ENCODE results near the gene VPS51.

Gene VPS51

GRCh38 chr11:65077451-65077850 lies 18.6 kb upstream of the VPS51 start:
- no peak for DNase-seq

DNA sequence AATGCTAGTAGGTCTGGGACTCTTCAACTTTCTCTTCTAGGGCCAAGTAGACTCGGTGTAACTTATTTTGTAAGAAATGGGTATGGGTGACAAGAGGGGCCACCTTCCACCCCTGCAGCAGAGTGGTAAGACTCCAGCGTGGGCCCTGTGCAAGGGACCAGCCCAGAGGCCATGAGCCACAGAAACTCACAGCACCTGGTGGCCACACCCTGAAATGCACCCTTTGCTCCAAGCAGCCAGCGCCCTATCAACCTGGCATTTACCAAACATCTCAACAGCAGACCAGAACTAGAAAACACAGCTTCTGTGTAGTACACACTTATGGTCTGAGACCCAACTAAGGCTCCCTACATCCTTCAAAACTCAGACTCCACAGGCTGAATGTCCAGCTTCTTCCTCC lies 17.9 kb upstream of the VPS51 start:
- DNase-seq: peak; percentile 71

DNA sequence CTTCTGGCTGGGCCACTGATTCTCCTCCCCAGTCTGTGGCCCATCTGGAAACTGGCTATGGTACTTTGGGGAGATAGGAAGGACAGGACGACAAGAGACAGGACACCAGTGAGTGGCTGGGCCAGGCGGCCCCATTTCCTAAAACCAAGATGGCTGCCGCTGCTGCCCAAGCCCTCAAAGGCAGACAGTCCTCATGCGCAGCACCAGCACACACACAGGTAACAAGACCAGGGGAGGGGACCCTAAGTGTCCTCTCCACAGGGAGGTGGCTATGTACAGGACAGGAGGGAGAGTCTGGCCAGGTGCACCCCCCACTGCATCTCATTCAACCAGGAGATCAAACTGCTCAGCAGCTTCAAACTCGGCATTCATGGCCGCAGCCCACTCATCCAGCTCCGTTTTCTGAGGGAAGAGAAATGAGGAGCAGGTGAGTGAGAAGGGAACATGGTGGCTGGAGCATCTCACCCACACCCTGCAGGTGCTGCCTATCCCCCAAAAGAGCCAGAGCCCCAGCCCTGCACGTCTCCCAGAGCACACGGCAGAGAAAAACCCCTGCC lies 17.1 kb upstream of the VPS51 start:
- DNase-seq: no peak

GRCh38 chr11:65083134-65083833 lies 12.7 kb upstream of the VPS51 start:
- no peak for DNase-seq

DNA sequence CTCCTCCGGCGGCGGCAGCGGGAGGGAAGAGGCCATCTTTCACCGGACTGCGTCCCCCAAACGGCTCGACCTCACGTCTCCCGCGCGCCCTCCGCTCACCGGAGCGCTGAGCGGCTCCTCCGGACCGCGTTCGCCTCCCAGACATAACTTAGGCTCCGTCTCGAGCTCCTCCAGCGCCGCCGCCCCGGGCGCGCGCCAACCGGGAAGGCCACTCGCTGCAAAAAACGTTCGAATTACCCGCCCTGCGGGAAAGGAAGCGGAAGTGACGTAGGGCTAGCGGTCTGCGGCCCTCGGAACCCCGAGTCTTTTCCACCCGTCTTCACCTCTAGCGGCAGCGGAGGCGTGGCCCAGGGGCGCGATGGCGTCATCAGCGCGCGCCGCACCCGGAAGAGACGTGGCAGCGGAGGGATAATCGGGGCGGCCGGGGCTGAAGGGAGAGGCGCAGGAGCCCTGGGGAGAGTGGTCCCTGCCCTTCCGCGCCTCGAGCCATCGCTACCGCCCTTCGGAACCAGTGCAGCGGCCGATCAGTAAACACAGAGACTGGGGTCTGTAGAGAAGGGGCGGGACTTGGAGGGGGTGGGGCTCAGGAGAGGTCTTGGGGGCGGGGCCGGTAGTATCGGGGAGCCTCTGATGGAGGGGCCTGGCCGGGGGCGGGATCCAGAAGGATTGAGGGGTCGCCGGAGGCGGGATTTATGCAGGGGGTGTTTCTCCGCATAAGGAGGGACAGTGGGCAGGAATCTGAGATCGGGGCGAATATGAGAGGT lies 12.0 kb upstream of the VPS51 start, which contains the start of the genes CDCA5 and ZFPL1:
TSS of gene CDCA5 (minus strand) at position 207 of the 764 bp plus-strand sequence. CDS start at position 145, 62 bp downstream.
TSS of gene ZFPL1 (plus strand) at position 389 of the 764 bp plus-strand sequence. CDS start 477 bp downstream, outside the sequence.
- peak; percentile 96 for DNase-seq

- DNase-seq: no peak
Observed at GRCh38 chr11:65084598-65085375, 11.2 kb upstream of the VPS51 start.

DNA sequence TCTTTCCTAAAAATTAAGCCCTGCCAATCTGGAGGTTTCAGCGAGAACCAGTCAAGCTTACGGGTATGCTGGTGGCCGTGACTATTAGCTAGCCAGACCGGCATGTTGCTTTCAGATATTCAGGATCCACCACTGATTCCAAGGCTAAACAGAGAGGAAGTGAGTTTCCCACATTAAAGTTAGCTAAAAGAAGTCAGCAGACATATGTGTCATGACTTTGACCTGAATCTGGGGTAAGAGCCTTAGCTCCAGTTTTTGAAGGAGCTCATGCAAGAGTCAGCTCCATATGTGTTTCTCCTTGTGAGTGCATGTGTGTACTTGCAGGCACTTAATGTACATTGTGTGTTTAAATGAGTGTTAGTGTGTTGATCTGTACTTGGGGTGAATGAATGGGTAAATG lies 10.6 kb upstream of the VPS51 start:
- DNase-seq: no peak

DNA sequence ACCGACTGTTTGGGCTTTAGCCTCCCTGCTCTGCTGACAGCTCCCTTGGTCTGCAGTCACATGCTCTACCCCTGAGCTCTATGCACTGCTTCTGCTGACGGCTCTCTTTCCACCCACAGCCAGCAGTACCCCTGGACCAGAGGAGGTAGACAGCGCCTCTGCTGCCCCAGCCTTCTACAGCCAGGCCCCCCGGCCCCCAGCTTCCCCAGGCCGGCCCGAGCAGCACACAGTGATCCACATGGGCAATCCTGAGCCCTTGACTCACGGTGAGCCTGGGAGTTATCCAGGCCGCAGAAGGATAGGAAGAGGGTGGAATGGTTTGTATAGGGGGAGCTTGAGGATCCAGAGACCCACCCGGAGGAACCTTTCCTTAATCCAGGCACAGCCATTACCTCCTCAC lies 9.2 kb upstream of the VPS51 start:
- DNase-seq: no peak

DNA sequence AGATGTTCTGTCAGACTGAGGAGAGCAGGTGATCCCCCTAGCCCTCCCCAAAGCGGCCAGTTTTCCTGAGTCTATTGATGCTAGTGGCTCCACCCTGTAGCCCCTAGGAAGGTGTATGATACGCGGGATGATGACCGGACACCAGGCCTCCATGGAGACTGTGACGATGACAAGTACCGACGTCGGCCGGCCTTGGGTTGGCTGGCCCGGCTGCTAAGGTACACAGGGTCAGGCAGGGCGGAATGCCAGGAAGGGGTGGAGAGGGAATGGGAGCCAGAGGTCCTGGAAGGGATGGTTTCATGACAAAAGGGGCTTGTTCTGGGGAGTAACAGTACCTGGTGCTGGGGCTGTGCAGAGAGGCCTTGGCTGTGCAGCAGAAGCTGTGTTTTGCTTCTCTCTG lies 8.8 kb upstream of the VPS51 start:
- no peak for DNase-seq

GRCh38 chr11:65087827-65088226 lies 8.2 kb upstream of the VPS51 start:
- DNase-seq: no peak

DNA sequence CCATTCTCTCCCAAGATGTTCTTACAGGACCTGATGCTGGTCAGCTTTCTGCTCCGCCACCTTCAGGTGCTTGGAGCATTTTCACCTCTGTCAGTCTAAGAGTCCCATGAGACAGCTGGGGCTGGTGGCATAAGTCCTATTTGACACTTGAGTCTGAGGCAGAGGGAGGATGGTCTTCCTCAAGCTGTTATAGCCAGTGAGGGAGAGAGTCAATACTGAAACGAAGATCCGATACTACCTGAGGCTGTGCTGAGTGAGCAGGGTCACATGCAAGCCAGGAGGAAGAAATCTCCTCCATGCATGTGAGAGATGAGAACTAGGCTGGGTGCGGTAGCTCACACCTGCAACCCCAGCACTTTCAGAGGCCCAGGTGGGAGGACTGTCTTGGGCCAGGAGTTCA lies 6.4 kb upstream of the VPS51 start:
- DNase-seq: no peak

DNA sequence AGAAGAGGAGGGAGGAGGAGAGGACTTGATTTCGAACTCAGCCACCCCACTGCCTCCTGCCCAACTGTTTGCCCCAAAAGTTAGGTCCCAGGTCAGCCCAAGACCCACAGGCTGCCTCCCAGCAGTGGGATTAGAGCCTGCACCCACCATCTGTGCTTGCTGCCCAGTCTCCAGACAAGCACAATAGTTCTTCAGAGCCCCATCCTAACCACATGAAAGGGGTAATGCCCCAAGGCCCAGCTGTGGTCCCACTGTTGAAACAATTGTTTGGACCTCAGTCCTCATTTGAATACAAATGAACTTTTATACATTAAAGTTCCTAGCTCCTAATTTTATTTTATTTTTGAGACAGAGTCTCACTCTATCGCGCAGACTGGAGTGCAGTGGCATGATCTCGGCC lies 5.4 kb upstream of the VPS51 start:
- no peak for DNase-seq

DNA sequence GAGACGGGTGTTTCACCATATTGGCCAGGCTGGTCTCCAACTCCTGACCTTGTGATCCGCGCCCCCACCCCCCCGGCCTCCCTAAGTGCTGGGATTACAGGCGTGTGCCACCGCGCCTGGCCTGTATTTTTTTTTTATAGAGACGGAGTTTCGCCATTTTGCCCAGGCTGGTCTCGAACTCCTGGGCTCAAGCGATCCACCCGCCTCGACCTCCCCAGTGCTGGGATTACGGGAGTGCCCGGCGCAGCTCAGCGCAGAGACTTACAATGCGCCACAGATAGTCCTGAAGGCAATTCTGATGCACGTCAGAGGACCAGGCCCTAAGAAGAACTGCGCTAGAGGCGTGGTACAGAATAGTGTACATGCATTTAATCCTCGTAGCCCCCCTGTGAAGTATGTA lies 587 bp upstream of the VPS51 start:
- no peak for DNase-seq

GRCh38 chr11:65096926-65097325 lies 912 bp downstream of the VPS51 start:
- no peak for DNase-seq

DNA sequence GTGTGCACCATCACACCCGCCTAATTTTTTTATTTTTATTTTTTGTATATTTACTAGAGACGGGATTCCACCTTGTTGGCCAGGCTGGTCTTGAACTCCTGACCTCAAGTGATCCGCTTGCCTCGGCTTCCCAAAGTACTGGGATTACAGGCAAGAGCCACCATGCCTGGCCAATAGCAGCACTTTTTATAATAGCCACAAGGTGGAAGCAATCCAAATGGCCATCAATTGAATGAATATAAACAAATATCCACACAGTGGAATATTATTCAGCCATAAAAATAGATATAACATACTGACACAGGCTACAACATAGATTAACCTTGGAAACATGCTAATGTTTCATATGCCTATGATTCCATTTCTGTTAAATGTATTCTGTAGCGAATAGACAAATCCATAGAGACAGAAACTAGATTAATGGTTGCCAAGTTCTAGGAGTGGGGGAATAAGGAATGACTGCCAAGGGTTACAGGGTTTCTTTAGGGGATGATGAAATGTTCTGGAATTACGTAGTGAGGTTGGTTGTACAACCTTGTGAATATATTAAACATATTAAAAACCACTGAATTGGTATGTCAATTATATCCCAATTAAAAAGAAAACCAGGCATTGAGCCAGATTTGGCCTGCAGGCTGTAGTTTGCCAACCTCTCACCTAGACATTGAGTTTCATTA lies 4.8 kb downstream of the VPS51 start:
- DNase-seq: no peak

GRCh38 chr11:65102142-65103095 lies 6.4 kb downstream of the VPS51 start:
- no peak for DNase-seq

DNA sequence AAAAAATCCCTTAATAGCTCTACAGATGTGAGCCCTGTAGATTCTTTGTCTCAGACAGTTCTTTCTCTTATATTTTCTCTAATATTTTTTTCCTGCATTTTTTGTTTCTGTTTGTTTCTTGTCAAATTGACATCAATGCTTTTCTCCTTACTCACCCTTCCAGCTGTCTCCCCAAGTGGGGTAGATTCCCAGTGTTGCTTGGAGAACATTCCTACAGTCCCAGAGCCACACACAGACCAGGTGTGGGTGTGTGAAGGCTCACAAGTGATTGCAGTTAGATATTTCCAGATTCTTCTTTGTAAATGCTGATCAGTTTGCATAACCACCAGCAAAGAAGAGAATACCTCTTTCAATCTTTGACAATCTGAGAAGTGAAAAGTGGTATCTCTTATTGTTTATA lies 7.5 kb downstream of the VPS51 start:
- DNase-seq: no peak

GRCh38 chr11:65104628-65105027 lies 8.6 kb downstream of the VPS51 start:
- DNase-seq: no peak

DNA sequence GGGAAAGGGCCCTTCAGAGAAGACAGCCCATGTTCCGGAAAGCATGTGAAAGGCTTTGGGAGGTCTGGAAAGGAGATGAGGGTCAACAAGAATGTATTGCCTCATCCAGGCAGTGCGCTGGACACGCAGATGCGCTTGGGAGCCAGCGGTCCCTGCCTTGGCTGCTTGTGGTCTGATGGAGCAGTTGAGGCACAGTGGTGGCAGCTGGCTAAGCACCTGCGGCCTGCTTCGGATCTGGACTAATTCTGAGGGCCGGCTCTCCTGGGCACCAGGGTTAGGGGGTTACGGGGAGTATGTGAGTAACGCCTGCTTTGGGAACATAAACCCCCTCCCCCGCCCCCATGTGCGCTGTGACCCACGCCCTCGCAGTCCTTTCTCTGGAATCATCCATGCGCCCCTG lies 11.1 kb downstream of the VPS51 start:
- no peak for DNase-seq

DNA sequence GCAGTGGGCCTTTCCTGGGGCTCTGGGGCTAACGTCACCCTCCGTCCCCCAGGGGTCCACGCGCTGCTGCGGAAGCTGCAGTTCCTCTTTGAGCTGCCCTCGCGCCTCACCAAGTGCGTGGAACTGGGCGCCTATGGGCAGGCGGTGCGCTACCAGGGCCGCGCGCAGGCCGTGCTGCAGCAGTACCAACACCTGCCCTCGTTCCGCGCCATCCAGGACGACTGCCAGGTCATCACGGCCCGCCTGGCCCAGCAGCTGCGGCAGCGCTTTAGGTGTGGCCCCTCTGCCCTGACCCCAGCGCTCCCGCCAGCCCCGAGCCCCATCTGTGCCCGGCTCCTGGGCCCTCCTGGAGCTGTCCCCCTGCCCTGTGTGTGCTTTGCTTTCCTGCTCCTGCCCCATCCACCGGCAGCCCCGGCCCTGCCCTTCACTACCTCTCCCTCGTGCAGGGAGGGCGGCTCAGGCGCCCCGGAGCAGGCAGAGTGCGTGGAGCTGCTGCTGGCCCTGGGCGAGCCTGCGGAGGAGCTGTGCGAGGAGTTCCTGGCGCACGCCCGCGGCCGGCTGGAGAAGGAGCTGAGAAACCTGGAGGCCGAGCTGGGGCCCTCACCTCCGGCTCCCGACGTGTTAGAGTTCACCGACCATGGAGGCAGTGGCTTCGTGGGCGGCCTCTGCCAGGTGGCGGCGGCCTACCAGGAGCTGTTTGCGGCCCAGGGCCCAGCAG lies 11.9 kb downstream of the VPS51 start:
- DNase-seq: no peak

Measured in activated gamma-delta T cell treated with Interleukin-2 at 50 U/mL for 16 hours (primary cell).